HepG2 (cell line): ENCODE results near the gene CHST2. TPM values are rescaled to one million over a fixed set of nuclear protein-coding genes. Genes with fewer than 3 reads are reported as not detected.
A peak's percentile ranks its signal among the peaks of the same experiment; 100 is the strongest.

Source experiments
- ATAC-seq: fragments of 200-7000 bp; cut with Tn5 transposase; 3 replicates; pipeline ENCODE4 v1.9.1; 2020; ENCODE audit warnings: mild to moderate bottlenecking, moderate library complexity
- BruUV-seq: library from RNA; stranded (reverse); fragments of 400-500 nt; replicated peaks from 2 replicates; lab custom pipeline; 2021; lab: Mats Ljungman, UMichigan
- CTCF ChIA-PET: fragments of 300-600 bp; formaldehyde crosslinking; extraction: SDS; loops from one replicate; lab custom pipeline; 2021; ENCODE audit warnings: low total read pairs, inconsistent platforms, low intra/inter-chr PET ratio; lab: Yijun Ruan, JAX
- POLR2A ChIA-PET: fragments of 350-600 bp; sonication (Branson Sonifier 250); formaldehyde crosslinking; loops from one replicate; lab custom pipeline; 2020; ENCODE audit warnings: antibody characterized with exemption, inconsistent platforms; lab: Yijun Ruan, JAX
- DNase-seq: peaks from one replicate; pipeline ENCODE4 v3.0.0-alpha.2; 2015; ENCODE audit warnings: low spot score
- FAIRE-seq: peaks from 3 replicates; lab custom pipeline; 2011; peaks lifted over from hg19 to GRCh38; lab: Jason Lieb, UNC
- H2AFZ ChIP-seq: one replicate; pipeline ENCODE4 v1.6.1; 2011; ENCODE audit warnings: low read length, inconsistent platforms
- H3K27ac ChIP-seq: fragments of 300-600 bp; 3 replicates; pipeline ENCODE4 v1.8.0; 2011; ENCODE audit warnings: mixed run types, mild to moderate bottlenecking, mixed read lengths, low read length, inconsistent platforms; ENCODE audit not compliant: insufficient read depth; ENCODE audit errors: extremely low read length
- H3K27me3 ChIP-seq, 2 experiments: fragments of 200-600 bp in 1 of 2; 2 replicates in 1 of 2; 3 replicates in 1 of 2; pipeline versions ENCODE4 v1.6.0 to v1.8.0; 2011; ENCODE audit warnings: low read length in 2 of 2, mild to moderate bottlenecking in 2 of 2, moderate library complexity in 2 of 2, inconsistent platforms in 1 of 2; ENCODE audit not compliant: insufficient read depth in 2 of 2, control insufficient read depth in 1 of 2
- H3K36me3 ChIP-seq, 2 experiments: fragments of 200-600 bp in 1 of 2; replicated peaks in 1 of 2; 2 replicates in 1 of 2; 3 replicates in 1 of 2; pipeline versions ENCODE4 v1.5.1 to v1.8.0; 2011; ENCODE audit warnings: low read length in 2 of 2, inconsistent platforms in 1 of 2; ENCODE audit not compliant: insufficient read depth in 2 of 2, control insufficient read depth in 1 of 2
- H3K4me1 ChIP-seq: 2 replicates; pipeline ENCODE4 v1.5.1; 2012; ENCODE audit warnings: low read length, inconsistent platforms; ENCODE audit not compliant: insufficient read depth
- H3K4me2 ChIP-seq: 2 replicates; pipeline ENCODE4 v1.6.0; 2011; ENCODE audit warnings: low read depth, low read length, inconsistent platforms
- H3K4me3 ChIP-seq, 3 experiments: fragments of 200-600 bp in 1 of 3; sonication (generic), shearing (Covaris generic) in 1 of 3; replicated peaks in 1 of 3; 2 replicates each; pipeline ENCODE4 v1.5.1; 2011 to 2016; ENCODE audit warnings: low read length in 3 of 3, inconsistent platforms in 2 of 3, low read depth in 2 of 3, mild to moderate bottlenecking in 2 of 3, control low read depth in 1 of 3, mixed read lengths in 1 of 3; ENCODE audit not compliant: insufficient read depth in 1 of 3
- H3K79me2 ChIP-seq: one replicate; pipeline ENCODE4 v1.6.1; 2011; ENCODE audit warnings: low read length, inconsistent platforms; ENCODE audit not compliant: insufficient read depth
- H3K9ac ChIP-seq: 2 replicates; pipeline ENCODE4 v1.6.0; 2011; ENCODE audit warnings: mild to moderate bottlenecking, low read depth, low read length, inconsistent platforms; ENCODE audit not compliant: insufficient read depth
- H3K9me3 ChIP-seq: 2 replicates; pipeline ENCODE4 v1.5.1; 2012; ENCODE audit warnings: mild to moderate bottlenecking, low read length
- H4K20me1 ChIP-seq: 2 replicates; pipeline ENCODE4 v1.6.0; 2011; ENCODE audit warnings: inconsistent platforms, mild to moderate bottlenecking, low read length, moderate library complexity; ENCODE audit not compliant: insufficient read depth
- FOXC1 ChIP-seq: sonication (generic); formaldehyde crosslinking; IDR thresholded peaks from 2 replicates; pipeline ENCODE4 v1.8.0; 2022; ENCODE audit warnings: mild to moderate bottlenecking, missing genetic modification reagents, borderline replicate concordance
- FOXO1 ChIP-seq: sonication (generic); formaldehyde crosslinking; IDR thresholded peaks from 2 replicates; pipeline ENCODE4 v1.4.0; 2020; ENCODE audit warnings: missing genetic modification reagents
- FOXP1 ChIP-seq, 2 experiments: fragments of 450-650 bp in 1 of 2; IDR thresholded peaks; 2 replicates each; pipeline ENCODE4 v1.6.1; 2017 to 2018; ENCODE audit warnings: antibody characterized with exemption in 1 of 2
- HNF1A ChIP-seq, 2 experiments: sonication (generic) in 1 of 2; formaldehyde crosslinking in 1 of 2; IDR thresholded peaks; 2 replicates each; pipeline versions ENCODE4 v1.4.0 to v1.6.1; 2016 to 2020; ENCODE audit warnings: borderline replicate concordance in 1 of 2, low read depth in 1 of 2, mild to moderate bottlenecking in 1 of 2, missing genetic modification reagents in 1 of 2
- KDM2A ChIP-seq: sonication (generic); formaldehyde crosslinking; IDR thresholded peaks from 2 replicates; pipeline ENCODE4 v1.4.0; 2020; ENCODE audit warnings: low read depth, missing genetic modification reagents, borderline replicate concordance
- PAWR ChIP-seq: sonication (generic); formaldehyde crosslinking; IDR thresholded peaks from 2 replicates; pipeline ENCODE4 v1.4.0; 2020; ENCODE audit warnings: missing genetic modification reagents, mild to moderate bottlenecking, borderline replicate concordance
- SPEN ChIP-seq: sonication (generic); formaldehyde crosslinking; IDR thresholded peaks from 2 replicates; pipeline ENCODE4 v1.5.1; 2020; ENCODE audit warnings: low read depth, mild to moderate bottlenecking, missing genetic modification reagents
- WGBS: methylation state at CpG from one replicate; pipeline ENCODE4 v1.1.6; 2017; ENCODE audit warnings: low lambda C conversion rate; 5-methylcytosine and 5-hydroxymethylcytosine counted together
- in situ Hi-C: cut with HindIII; loops from 2 replicates; pipeline ENCODE4 v1.10.0; 2017; ENCODE audit warnings: low pct_unique_long_range_greater_than_20kb; ENCODE audit not compliant: extremely low pct_ligation_motif_present
- intact Hi-C: fragments of 100-400 bp; cut with micrococcal nuclease; formaldehyde crosslinking; loops from one replicate; pipeline ENCODE4 v1.10.0; 2022; ENCODE audit not compliant: unreplicated experiment
- polyA plus RNA-seq, 8 experiments: library from polyadenylated mRNA; depleted of rRNA in 3 of 8; stranded (reverse) in 7 of 8; unstranded in 1 of 8; fragments of >200 nt; fragmentation: Illumina TruSeq in 4 of 8; extraction: Trizol in 4 of 8; gene quantifications; 2 replicates each; pipeline versions ENCODE4 v1.2.1 to v1.2.3, GENCODE V29; 2011 to 2016; ENCODE audit warnings: low read depth in 4 of 8, missing spikeins in 1 of 8, mixed read lengths in 1 of 8; ENCODE audit not compliant: insufficient read depth in 1 of 8
- total RNA-seq, 5 experiments: library from RNA; depleted of rRNA; stranded (reverse); fragments of >200 nt; fragmentation: Illumina TruSeq; extraction: Trizol; gene quantifications; 2 replicates each; pipeline ENCODE4 v1.2.3, GENCODE V29; 2016; ENCODE audit warnings: low read depth in 1 of 5

CHST2 gene
- total and polyA plus RNA-seq, 2 of the 13 experiments (the other 11 are each of a cell fraction or from before 2014, with no cell fraction given): not detected

GRCh38 chr3:143123353-143123984 lies 3.9 kb downstream of the CHST2 start:
- Histone ChIP-seq H3K27ac (no peak overlapping the region), H3K79me2 (no peaks in the 10 kb centered on the region), H3K9me3 (no peaks in the 10 kb centered on the region), H3K4me3 (no peak overlapping the region), H3K36me3 (no peaks in the 10 kb centered on the region), H2AFZ (no peak overlapping the region), H3K27me3 (peaks cover 2 to 19% of the 10 kb centered on the region in 2 experiments; a peak in 4 of 5 replicates), H3K4me1 (peaks cover 13% of the 10 kb centered on the region), H4K20me1 (no peaks in the 10 kb centered on the region), H3K9ac (no peak overlapping the region), H3K4me2 (no peak overlapping the region)
- intact Hi-C loops: no loop called here
- in situ Hi-C loops: no loop called here
- ChIA-PET CTCF (no interaction called here), POLR2A (no interaction called here)
- BruUV-seq: no TSS peak
- DNase-seq (no peak), ATAC-seq (no peak), FAIRE-seq (no peak)
- WGBS: 19% methylated on average over 7 of the region's 7 CpGs
- TF ChIP-seq FOXO1 (no peak), PAWR (CRISPR knock-in tag) (no peak)

- FAIRE-seq: no peak
- peak; percentile 66 for ATAC-seq
- BruUV-seq: no TSS peak
- Histone ChIP-seq H3K27ac (no peak overlapping the region), H2AFZ (no peak overlapping the region), H3K9ac (no peak overlapping the region), H3K4me3 (no peak overlapping the region), H3K79me2 (no peaks in the 10 kb centered on the region), H3K4me1 (peaks cover 13% of the 10 kb centered on the region), H3K4me2 (peak overlapping the region; percentile 25; the same call in 1 of the 2 replicates), H4K20me1 (no peaks in the 10 kb centered on the region), H3K9me3 (no peaks in the 10 kb centered on the region), H3K36me3 (no peaks in the 10 kb centered on the region), H3K27me3 (peaks cover 2 to 9% of the 10 kb centered on the region in 2 experiments; a peak in 2 of 5 replicates)
- ChIA-PET CTCF (no interaction called here), POLR2A (no interaction called here)
- in situ Hi-C loops: no loop called here
- intact Hi-C loops: no loop called here
- no peak for DNase-seq
- under 1% methylated on average over 9 of the region's 9 CpGs for WGBS
- TF ChIP-seq HNF1A (IDR thresholded peaks at IDR 0.05; ENCODE audit: low read depth): 0 out of 2 replicates have a peak, but pooled peaks have one; percentile 35
- no peak for TF ChIP-seq HNF1A (CRISPR knock-in tag; IDR thresholded peaks at IDR 0.05; ENCODE audit: borderline replicate concordance)
- no peak for TF ChIP-seq FOXP1 (IDR thresholded peaks at IDR 0.05)
- peak; percentile 57 for TF ChIP-seq FOXP1 (CRISPR knock-in tag; IDR thresholded peaks at IDR 0.05)
- TF ChIP-seq FOXC1 (CRISPR knock-in tag): 0 out of 2 replicates have a peak, but pooled peaks have one; percentile 25
- TF ChIP-seq KDM2A (CRISPR knock-in tag): no peak
- TF ChIP-seq SPEN (CRISPR knock-in tag): no peak
Observed at GRCh38 chr3:143124601-143125520, 5.3 kb downstream of the CHST2 start.
